ENCODE results near the gene HOXB5.

HOXB5 gene

GRCh38 chr17:48586355-48587258, 7.0 kb downstream of the HOXB5 start (continued):
- TF ChIP-seq PATZ1 (tag by site-specific recombination; IDR thresholded peaks at IDR 0.05) (peak; percentile 76), ZIC2 (tag by site-specific recombination; IDR thresholded peaks at IDR 0.05) (no peak), KLF10 (tag by site-specific recombination; IDR thresholded peaks at IDR 0.05) (0 out of 2 replicates have a peak, but pooled peaks have one; percentile 22), ZBTB20 (tag by site-specific recombination; IDR thresholded peaks at IDR 0.05) (no peak), SP7 (tag by site-specific recombination; IDR thresholded peaks at IDR 0.05) (no peak), BCL11A (tag by site-specific recombination; IDR thresholded peaks at IDR 0.05; ENCODE audit: low read depth) (peak; percentile 37; the same call in 1 of the 2 replicates), ZNF521 (tag by site-specific recombination; IDR thresholded peaks at IDR 0.05) (no peak), ZNF2 (tag by site-specific recombination; IDR thresholded peaks at IDR 0.05) (no peak), ZNF664 (tag by site-specific recombination; IDR thresholded peaks at IDR 0.05) (no peak), SP2 (tag by site-specific recombination; IDR thresholded peaks at IDR 0.05) (no peak), ZEB2 (tag by site-specific recombination; IDR thresholded peaks at IDR 0.05) (no peak), ZNF112 (tag by site-specific recombination; IDR thresholded peaks at IDR 0.05) (no peak), SP3 (tag by site-specific recombination; IDR thresholded peaks at IDR 0.05) (0 out of 2 replicates have a peak, but pooled peaks have one; percentile 3), KLF9 (tag by site-specific recombination; IDR thresholded peaks at IDR 0.05; ENCODE audit: low read depth) (no peak), RBAK (tag by site-specific recombination; IDR thresholded peaks at IDR 0.05) (no peak), INSM2 (tag by site-specific recombination; IDR thresholded peaks at IDR 0.05) (no peak), ZNF335 (tag by site-specific recombination; conservative IDR thresholded peaks at IDR 0.05) (no peak), YY1 (tag by site-specific recombination; IDR thresholded peaks at IDR 0.05) (no peak), ZFHX2 (tag by site-specific recombination; conservative IDR thresholded peaks at IDR 0.05) (peak; percentile 94)
- TF ChIP-seq, protein P1, sequence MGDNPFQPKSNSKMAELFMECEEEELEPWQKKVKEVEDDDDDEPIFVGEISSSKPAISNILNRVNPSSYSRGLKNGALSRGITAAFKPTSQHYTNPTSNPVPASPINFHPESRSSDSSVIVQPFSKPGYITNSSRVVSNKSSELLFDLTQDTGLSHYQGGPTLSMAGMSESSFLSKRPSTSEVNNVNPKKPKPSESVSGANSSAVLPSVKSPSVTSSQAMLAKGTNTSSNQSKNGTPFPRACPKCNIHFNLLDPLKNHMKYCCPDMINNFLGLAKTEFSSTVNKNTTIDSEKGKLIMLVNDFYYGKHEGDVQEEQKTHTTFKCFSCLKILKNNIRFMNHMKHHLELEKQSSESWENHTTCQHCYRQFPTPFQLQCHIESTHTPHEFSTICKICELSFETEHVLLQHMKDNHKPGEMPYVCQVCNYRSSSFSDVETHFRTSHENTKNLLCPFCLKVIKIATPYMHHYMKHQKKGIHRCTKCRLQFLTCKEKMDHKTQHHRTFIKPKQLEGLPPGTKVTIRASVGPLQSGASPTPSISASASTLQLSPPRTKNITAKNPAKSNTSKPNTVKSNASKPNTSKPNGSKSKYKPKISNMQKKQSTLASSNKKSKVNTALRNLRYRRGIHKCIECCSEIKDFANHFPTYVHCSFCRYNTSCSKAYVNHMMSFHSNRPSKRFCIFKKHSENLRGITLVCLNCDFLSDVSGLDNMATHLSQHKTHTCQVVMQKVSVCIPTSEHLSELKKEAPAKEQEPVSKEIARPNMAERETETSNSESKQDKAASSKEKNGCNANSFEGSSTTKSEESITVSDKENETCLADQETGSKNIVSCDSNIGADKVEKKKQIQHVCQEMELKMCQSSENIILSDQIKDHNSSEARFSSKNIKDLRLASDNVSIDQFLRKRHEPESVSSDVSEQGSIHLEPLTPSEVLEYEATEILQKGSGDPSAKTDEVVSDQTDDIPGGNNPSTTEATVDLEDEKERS (tag by site-specific recombination; IDR thresholded peaks at IDR 0.05) = no peak
- TF ChIP-seq, protein P2, sequence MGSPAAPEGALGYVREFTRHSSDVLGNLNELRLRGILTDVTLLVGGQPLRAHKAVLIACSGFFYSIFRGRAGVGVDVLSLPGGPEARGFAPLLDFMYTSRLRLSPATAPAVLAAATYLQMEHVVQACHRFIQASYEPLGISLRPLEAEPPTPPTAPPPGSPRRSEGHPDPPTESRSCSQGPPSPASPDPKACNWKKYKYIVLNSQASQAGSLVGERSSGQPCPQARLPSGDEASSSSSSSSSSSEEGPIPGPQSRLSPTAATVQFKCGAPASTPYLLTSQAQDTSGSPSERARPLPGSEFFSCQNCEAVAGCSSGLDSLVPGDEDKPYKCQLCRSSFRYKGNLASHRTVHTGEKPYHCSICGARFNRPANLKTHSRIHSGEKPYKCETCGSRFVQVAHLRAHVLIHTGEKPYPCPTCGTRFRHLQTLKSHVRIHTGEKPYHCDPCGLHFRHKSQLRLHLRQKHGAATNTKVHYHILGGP (tag by site-specific recombination; IDR thresholded peaks at IDR 0.05) = no peak
